ENCODE results near the gene MYH3.

MYH3 gene

DNA sequence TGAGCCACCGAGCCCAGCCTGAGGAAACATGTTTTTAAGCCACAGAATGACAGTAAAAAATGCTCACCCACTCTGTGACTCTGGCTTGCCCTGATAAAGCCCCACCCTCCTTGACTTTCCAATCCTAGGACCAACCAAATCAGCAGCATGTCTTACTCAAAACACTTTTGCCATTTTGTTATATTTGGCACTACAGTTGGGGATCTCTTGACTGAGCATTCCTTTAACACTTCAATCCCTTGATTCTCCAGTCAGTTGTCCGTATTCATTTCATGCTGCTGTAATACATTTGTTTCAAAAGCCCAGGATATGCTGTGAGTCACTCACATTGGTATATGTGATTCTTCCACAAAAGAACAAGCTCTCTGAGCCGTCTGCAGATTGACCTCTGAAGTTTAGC is 8.2 kb downstream of the MYH3 start:
- no peak for DNase-seq

DNA sequence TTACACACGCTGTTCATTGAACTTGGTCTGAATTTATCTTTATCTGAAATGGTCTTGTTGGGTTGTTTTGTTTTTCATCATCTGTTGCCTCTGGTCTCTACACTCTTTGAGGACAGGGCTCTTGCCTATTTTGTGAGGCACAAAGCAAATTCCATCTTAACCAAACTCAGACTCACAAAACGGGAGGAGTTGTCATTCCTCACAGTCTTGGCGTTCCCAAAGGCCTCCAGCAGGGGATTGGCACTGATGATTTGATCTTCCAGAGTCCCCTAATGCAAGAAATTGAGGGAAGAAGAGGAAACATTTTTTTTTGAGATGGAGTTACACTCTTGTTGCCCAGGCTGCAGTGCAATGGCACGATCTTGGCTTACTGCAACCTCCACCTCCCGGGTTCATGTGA is 8.7 kb downstream of the MYH3 start:
- no peak for DNase-seq

DNA sequence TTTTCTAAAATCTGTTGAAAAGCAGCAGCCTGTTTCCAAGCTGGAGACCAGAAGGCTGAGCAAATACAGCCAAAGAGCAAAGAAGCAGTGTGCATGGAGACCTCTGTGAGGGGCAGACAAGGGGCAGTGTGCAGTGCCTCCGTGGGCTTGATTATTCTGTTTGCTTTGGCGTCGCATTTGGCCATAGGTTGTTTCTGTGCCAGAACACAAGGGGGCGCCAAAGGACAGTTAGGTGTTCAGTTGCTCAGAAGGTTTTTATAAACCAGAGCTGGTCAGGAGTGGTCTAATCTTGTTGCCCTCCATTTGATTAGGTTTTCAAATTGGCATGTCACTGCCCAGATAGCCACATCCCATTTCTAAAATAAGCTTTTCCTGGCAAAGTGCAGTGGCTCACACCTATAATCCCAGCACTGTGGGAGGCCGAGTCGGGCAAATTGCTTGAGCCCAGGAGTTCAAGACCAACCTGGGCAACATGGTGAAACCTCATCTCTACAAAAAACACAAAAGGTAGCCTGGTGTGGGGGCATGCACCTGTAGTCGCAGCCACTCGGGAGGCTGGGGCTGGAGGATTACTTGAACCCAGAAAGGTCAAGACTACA is 10.6 kb downstream of the MYH3 start:
- no peak for DNase-seq

DNA sequence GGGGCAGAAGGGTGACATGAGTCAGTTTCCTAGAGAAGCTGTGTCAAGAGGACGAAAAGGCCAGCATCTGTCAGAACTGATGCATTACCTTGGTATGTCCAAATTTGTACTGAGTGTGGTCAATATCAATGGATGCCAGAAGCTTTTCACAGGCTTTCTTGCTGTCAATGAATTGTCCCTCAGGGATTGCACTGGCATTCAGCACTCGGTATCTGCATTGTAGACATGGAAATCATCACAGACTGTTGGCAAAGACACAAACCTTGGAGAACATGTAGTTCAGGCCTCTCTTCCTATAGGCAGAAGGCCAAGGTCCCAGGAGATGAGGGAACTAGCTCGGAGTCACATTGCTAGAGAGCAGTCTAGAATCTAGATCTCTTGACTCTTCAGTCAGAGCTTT is 16.6 kb downstream of the MYH3 start:
- DNase-seq: no peak

DNA sequence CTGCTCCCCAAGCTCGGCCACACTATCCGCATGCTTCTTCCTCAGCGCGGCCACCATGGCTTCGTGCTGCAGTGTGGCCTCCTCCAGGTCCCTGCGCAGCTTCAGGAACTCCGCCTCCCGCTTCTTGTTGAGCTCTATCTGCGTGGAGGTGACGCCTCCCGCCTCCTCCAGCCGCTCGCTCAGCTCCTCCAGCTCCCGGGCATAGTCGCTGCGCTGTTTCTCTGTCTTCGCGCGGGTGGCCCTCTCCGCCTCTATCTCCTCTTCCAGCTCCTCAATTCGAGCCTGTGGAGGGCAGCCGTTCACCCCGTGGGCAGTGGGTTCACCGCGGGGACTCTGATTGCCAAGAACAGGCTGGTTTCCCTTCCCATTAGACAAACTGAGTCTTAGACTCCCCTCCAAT is 19.0 kb downstream of the MYH3 start:
- no peak for DNase-seq

DNA sequence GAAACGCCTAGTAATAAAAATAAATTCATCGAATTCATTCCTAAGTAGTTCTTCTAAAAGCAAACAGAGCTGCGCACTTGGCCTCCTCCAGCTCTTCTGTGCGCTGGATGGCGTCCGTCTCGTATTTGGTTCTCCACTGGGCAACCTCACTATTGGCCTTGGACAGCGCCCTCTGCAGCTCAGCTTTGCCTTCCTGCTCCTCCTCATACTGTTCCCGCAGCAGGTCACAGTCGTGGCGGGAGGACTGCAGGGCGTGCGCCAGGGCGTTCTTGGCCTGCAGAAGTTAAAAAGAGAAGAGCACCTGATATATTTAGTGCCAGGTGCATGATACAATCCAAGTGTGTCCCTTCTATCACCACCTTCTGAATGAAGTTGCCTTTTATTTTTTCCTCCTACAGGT is 21.8 kb downstream of the MYH3 start:
- no peak for DNase-seq

DNA sequence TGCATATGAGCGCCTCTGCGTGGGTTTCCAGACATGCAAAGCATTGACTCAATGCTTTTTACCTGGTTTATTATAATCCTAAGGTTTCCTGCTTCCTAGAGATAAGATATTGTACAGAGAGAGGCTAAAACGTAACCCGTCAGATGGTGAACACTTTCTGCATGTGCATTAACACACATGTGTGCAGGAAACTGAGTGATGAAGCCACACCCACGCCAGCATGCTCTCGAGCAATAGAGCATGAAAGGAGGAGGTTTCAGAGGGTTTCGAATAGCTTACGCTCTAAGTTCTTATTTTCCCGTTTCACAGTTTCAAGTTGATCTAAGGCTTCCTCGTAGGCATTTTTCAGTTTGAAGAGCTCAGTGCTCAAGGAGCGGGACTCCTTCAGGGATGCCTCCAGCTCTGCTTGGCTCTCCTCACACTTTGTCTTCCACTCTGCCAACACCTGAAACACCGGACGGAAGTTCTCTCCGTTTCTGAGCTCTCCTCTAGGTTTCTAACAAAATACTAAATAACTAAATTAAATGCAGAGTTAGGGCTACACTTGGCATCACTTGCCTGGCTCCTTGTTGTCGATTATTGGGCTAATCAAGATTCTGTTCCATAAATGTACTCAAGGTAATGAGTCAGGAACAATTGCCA is 23.2 kb downstream of the MYH3 start:
- no peak for DNase-seq

DNA sequence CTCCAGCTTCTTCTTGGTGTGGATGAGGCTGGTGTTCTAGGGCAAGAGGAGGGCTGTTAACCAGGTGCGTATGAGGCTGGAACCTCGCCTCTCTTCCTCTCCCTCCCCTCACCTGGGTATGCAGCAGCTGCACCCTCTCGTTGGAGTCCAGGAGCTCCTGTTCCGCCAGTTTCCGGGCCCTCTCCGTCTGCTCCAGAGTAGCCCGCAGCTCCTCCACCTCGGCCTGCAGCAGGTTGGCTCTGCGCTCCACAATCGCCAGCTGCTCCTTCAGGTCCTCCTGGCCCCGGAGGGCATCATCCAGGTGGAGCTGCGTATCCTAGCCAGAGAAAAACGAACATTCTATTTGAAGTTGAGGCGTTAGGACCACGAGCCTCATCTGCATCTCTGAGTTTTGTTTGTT is 25.4 kb downstream of the MYH3 start:
- DNase-seq: no peak

DNA sequence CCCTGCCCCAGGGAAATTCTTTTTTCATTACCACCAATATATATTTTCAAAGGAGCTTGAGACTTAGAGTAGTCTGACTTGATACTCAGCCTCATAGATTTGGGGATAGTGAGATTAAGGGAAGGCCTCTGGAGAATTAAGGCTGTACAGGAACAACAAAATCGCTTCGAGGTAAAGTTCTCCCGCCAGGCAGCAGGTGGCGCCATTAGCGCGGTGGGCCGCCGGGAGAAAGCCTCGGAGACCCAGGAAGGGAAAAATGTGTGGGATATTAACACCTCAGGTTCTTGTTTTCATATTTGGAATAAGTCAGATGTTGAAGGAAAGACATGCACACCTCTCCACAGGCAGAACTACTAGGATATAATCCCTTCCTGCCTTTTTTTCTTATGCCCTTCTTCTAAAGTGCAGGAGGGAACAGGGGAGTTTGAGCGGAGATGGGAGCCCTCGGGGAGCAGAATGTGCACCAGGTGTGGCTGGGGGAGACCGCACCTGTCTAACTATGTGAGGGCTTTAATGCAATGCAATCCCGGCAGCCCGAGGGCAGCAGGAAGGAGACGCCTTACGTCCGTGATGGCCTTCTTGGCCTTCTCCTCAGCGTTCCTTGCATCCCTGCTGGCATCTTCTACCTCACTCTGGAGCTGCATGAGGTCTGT is 25.9 kb downstream of the MYH3 start:
- no peak for DNase-seq

DNA sequence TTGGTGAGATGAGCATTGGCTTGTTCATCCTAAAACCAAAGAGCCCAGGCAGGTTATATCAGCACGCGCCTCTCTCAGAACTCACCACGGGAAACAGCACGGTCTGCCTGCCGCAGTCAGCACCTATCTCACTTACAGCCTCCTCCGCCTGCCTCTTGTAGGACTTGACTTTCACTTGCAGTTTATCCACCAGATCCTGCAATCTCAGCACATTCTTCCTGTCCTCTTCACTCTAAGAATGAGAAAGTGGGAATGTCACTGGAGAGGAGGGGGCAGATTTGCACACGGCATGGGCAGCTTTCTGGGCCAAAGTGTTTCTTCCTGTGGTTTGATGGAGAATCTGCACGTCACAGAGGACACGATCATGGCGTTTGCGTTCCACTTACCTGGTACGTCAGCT is 27.4 kb downstream of the MYH3 start:
- no peak for DNase-seq

DNA sequence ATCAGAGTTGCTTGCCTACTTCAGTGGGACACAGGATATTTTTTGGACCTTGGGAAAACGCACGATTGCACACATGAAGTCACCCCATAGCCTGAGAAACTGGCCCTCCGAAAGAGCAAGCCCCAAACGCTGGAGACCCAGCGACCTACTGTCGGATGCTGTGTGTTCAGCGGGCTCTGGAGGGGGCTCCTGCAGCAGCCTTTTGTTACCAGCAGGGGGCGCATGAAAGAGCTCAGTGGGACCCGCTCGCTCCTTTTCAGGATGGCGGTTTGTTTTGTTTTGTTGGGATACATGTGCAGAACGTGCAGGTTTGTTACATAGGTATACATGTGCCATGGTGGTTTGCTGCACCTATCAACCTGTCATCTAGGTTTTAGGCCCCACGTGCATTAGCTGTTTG is 28.4 kb downstream of the MYH3 start:
- DNase-seq: no peak

DNA sequence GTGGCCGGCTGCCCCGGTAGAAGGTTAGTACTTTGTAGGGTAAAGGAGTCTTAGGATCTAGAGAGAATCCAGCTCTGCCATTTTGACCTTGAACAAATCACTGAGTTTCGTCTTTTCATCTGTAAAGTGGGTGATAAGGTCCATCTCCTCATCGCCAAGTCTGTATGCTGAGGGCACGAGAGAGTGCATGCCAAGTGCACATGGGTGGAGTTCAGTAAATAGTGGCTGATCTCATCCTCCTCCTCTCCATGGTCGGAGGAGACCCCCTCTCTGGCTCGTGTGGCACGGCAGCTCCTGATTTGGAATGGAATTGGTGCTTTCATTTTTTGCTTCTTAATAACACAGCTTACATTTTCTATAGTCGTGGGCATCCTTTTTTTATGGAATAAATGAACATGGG is 30.7 kb downstream of the MYH3 start:
- DNase-seq: no peak

DNA sequence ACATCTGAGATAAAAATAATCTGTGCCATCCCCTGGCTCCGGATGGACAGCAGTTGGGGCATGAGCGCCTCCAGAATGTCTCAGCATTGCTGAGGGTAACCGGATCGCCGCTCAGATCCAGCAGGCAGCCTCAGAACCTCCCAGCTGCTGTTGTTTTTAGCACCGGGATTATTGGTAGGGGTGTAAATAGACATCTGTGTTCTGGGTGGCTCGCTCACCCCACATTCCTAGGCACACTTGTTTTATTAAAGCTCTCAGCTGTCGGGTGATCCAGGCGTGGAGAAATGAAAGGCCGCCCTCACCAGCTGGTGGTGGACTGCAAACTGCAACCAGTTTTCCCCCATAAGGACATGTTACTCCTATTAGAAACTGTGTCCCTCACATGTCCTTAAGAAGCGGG is 32.1 kb downstream of the MYH3 start:
- no peak for DNase-seq

DNA sequence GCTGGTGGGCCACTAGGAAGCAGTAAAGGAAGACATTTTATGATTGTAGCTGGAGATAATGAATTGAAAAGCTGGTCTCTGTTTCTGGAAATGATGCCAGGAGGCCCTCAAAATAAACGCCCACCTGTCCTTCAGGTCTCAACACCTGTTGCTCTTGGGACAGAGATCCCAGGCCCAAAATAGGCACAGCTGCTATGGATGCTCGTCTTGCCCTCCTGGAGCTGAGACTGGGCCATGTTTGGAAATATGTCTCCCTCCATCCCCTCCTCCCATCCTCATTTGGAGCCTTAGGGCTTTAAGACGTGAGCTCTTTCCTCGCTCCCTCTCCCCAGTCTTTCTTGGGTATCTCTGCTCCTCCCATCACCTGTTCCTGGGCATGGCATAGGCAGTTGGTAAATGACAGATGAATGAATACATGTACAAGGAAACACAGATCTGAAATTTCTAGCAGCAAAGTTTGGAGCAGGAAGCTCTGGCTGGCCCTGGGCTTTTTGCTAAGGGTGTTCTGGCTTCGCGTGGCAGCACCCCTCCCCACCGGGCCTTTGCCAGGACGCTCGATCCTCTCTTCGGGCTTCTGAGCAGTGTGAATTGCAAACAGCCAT is 33.3 kb downstream of the MYH3 start:
- DNase-seq: no peak

DNA sequence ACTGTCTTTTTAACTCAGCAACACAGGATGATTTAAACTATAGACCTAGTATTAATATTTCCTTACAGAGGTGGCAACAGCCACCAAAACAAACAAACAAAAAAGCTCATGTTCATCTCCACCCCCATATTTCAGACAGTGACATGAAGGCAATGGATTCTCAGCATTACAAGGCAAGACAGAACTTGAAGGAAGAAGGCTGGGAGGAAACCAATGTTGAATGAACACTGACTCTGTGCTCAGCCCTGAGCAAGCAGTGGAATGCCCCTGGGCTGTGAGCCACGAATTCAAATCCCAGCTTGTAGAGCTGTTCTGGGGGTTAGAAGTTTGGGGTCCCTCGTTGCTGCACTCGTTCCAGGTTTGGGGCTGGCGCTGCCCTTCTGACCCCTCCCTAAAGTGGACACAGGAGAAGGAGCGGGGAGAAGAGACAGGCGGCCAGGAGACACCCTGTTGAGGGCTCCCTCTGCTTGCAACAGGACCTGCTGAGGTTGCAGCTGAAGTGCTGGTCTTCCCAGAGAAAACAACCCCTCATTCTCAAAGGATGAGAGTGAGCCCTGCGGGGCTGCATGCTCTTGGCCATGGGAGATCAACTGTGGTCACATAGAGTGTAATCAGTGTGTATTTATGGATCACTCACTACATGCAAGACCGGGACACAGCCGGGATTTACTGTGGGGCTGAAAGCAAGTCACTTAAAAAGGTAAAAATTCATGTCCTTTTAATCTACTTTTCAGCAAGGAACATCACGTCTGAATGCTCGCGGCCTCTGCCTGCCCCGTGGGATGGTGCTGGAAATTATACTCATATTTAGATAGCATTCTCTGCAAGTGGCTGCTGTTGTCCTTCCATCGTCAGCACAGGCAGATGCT is 34.3 kb downstream of the MYH3 start:
- no peak for DNase-seq

DNA sequence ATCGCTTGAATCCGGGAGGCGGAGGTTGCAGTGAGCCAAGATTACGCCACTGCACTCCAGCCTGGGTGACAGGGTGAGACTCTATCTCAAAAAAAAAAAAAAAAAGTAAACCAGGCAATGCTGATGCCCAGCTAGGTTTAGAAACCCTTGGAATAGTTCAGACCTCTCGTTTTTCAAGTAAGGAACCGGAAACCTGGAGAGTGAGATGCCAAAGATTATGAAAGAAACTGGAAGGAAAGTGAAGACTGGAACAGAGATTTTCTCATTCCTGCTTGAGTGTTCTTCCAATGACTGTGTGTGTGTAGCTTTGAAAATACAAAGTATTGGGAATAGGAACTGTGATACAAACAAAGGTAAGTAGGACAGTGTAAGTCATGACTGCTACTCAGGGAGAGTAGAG is 35.7 kb downstream of the MYH3 start:
- DNase-seq: no peak

DNA sequence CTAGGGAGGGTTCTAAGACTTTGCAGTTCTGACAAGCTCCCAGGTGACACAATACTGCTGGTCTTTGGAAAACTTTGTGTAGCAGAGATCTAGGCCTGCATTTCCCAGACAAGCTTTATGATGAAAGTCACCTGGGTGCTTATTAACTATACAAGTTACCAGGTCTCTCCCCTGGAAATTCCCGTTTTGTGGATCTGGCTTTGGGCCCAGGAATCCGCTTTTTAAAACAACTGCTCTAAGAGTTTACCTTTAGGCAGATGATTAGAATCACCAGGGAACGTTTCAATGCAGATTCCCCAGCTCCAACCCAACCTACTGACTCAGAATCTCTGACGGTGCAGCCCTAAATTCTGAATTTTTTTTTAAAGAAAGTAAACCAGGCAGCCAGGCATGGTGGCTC is 36.3 kb downstream of the MYH3 start:
- DNase-seq: no peak

DNA sequence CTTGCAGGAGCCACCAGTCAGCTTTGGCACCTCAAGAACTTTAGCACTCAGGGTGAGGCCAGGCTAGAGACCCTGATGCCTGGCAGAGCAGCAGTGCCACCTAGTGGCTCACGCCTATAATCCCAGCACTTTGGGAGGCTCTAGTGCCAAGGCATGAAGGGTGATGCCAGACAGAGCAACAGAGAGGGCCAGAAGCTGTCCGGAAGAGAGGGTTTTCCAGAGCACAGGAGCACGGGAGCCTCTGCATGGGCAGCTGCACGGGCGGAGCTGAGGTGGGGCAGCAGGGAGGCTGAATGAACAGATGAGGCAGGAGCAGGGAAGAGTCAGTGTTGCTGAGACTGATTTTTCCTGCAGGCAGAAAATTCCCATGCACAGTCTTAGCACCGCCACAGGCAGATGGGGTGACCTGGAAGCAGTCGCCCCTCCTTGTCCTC is 38.9 kb downstream of the MYH3 start:
- DNase-seq: no peak

DNA sequence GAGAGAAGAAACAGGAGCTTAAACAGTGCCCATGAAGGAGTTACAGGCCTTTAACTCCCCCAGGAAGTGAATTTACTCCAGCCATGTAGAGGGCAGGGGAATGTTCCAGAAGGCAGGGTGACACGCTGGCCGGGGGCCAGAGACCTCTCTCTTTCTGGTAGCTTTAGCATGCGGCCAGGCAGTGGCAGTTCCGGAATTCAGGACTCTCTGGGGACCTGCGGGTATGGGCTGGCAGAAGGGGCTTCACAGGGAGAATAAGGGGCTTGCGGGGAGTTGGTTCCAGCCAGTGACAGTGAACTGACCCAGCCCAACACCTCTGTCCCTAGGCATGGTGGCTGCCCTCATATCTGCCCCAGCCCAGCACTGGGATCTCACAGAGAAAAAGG is 40.0 kb downstream of the MYH3 start:
- no peak for DNase-seq

DNA sequence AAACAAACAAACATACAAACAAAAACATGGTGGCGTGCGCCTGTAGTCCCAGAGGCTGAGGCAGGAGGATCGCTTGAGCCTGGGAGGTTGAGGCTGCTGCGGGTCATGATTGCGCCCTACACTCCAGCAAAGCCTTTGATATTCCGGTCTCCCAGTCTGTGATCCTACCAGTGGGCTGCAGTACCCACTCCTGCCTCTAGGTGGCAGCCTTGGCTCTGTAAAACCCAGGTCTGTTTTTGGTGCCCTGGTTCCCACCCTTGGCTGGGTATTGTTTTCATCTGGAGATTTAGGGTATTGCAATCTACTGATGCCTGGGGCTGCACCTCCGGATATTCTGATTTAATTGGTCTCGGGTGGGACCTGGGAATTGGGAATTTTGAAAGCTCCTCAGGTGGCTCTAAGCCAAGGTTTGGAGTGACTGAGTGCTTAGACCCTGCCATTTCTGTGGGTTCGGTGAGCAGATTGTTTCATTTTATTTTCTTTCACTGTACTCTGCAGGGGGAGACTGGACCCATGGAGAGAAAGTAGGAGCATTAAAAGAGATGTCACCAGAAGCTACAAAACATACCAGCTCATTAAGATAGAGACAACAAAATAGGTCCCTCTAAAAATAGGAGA is 40.5 kb downstream of the MYH3 start:
- DNase-seq: no peak

DNA sequence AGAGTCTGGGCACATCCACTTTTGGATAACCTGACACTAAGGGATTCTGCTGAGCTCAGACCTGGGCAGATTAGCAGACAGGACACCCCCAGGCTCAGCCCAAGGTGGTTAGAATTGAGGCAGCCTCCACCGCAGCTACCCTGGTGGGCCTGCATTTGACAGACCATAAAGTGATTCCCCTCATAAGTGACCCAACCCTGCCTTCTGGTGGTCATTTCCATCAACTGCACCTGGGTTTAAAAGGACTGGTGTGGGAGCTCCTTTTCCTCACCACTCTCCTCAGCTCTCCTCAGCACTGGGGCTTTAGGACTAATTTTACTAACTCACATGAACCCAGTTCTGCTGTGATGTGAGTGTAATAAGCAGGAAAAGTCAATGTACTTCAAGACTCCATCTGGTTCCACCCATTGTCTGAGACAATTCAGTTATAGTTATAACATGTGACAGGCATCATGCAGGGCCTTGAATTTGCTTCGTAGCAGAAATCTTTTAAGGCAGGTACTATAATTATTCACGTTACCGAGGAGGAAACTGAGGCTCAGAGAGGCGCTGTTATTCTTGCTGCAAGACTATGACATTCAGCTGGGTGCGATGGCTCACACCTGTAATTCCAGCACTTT is 42.5 kb downstream of the MYH3 start:
- no peak for DNase-seq

DNA sequence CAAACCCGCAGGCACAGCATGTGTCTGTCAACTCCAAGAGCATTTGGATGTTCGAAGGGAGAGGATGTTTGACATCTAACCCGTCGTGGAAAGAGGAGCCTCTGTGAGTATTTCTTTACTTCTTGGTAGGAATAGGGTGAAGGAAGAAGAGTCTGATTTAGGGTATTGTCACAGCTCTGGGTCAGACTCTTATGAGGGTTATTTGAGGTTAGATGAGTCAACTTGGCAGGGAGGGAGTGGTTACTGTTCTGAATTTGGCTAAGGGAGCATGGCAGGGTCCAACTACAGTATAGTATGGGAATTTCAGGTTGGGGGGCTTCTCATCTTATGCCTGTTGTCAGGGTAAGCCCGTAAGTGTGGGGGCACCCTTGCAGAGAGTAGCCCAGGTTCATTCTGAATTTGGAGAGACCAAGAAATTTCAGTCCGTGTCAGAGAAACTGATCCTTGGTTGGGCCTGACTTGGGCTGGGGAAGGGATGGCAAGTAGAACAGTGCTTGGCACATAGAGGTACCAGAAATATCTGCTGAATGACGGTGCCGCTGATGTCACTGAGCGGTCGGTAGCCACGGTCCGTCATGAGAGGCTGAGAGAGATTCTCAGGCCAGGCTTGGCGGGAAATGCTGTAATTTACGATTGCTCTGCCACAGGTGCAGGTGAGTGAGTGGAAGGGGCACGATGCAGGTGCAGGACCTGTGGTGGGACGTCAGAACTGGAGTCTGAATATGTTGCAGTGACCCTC is 43.2 kb downstream of the MYH3 start:
- DNase-seq: no peak
